Activated CD8-positive, alpha-beta T cell treated with anti-CD3 and anti-CD28 coated beads, Interleukin-2, amount 10 ng/mL, durations not matched to agents 7 days and 5 days (primary cell): Measurements from ENCODE around the gene FOXD4L1. TPM values are rescaled to one million over a fixed set of nuclear protein-coding genes. Genes with fewer than 3 reads are reported as not detected.
A peak's percentile ranks its signal among the peaks of the same experiment; 100 is the strongest.
"Not testable (repeated sequence)": the region's sequence is repeated elsewhere in the genome, so short reads cannot be mapped to it uniquely, and the experiment has no call there.

ENCODE experiments used
- ATAC-seq: fragments of 150-1000 bp; cut with Tn5 transposase; one replicate; pipeline ENCODE4 v1.10.0; 2021; ENCODE audit warnings: moderate library complexity
- CTCF ChIA-PET: fragments of 350-600 bp; sonication (Branson Sonifier 250); formaldehyde crosslinking; loops from one replicate; lab custom pipeline; 2021; ENCODE audit warnings: antibody characterized with exemption; lab: Charles Lee
- POLR2A ChIA-PET: fragments of 350-600 bp; sonication (Branson Sonifier 250); formaldehyde crosslinking; loops from one replicate; lab custom pipeline; 2021; ENCODE audit warnings: antibody characterized with exemption; lab: Charles Lee
- DNase-seq: peaks from one replicate; pipeline ENCODE4 v3.0.0-alpha.2; 2020
- H3K27ac Mint-ChIP-seq: one replicate; pipeline ENCODE4 v1.8.0; 2021; ENCODE audit warnings: mild to moderate bottlenecking, mixed read lengths
- H3K27me3 Mint-ChIP-seq: one replicate; pipeline ENCODE4 v1.8.0; 2021; ENCODE audit warnings: low read depth, mixed read lengths
- H3K36me3 Mint-ChIP-seq: one replicate; pipeline ENCODE4 v1.8.0; 2021; ENCODE audit warnings: low read depth, mixed read lengths
- H3K4me1 Mint-ChIP-seq: one replicate; pipeline ENCODE4 v1.8.0; 2021; ENCODE audit warnings: low read depth, mixed read lengths
- H3K4me3 Mint-ChIP-seq: one replicate; pipeline ENCODE4 v1.8.0; 2021; ENCODE audit warnings: mild to moderate bottlenecking, mixed read lengths
- H3K9me3 Mint-ChIP-seq: one replicate; pipeline ENCODE4 v1.8.0; 2022; ENCODE audit warnings: mixed read lengths; ENCODE audit not compliant: insufficient read depth
- total RNA-seq, 2 experiments: library from RNA; stranded (reverse); gene quantifications; one replicate each; pipeline ENCODE4 v1.2.3, GENCODE V29; 2021

Gene FOXD4L1
- total RNA-seq = under 1 TPM; 0.21 to 0.29 TPM

DNA sequence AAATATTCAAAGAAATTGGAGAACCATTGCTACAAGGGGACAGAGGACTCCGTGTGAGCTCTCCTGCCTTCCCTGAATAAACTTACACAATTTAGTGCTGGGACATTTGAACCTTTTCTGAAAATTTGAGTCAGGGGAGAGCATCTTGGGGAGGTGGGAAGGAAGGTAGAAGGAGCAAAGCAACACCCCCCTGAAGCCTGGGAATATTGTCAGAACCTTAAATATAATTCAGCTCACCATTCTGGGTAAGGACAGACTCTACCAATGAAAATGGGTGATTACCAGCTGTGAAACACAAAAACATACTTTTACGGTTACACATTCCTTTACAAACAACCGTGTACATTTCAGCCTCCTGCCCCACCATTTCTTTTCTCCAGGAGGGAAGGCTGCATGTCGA, at the start of gene FOXD4L1:
FOXD4L1 (plus strand) TSS at position 301 of the 400 bp plus-strand sequence. CDS start 592 bp downstream, outside the sequence.
- ATAC-seq, POLR2A ChIA-PET, H3K9me3 Mint-ChIP-seq, CTCF ChIA-PET, DNase-seq, H3K36me3 Mint-ChIP-seq, H3K27ac Mint-ChIP-seq: not testable (repeated sequence)
- Mint-ChIP-seq H3K4me3 (peak within 1 kb of the TSS; percentile 43), H3K27me3 (peaks cover 24% of the 10 kb centered on the region), H3K4me1 (peaks cover 26% of the 10 kb centered on the region)

GRCh38 chr2:113465770-113466169, 32.7 kb upstream of the FOXD4L1 start:
- H3K27ac Mint-ChIP-seq, H3K4me3 Mint-ChIP-seq, DNase-seq, CTCF ChIA-PET, ATAC-seq, H3K27me3 Mint-ChIP-seq, POLR2A ChIA-PET, H3K4me1 Mint-ChIP-seq, H3K36me3 Mint-ChIP-seq, H3K9me3 Mint-ChIP-seq: not testable (repeated sequence)

- H3K27me3 Mint-ChIP-seq, H3K27ac Mint-ChIP-seq, POLR2A ChIA-PET, DNase-seq, H3K4me3 Mint-ChIP-seq, ATAC-seq, H3K4me1 Mint-ChIP-seq, CTCF ChIA-PET, H3K9me3 Mint-ChIP-seq: not testable (repeated sequence)
- peaks cover 23% of the 10 kb centered on the region for H3K36me3 Mint-ChIP-seq
Observed at GRCh38 chr2:113476688-113477368, 21.6 kb upstream of the FOXD4L1 start.

DNA sequence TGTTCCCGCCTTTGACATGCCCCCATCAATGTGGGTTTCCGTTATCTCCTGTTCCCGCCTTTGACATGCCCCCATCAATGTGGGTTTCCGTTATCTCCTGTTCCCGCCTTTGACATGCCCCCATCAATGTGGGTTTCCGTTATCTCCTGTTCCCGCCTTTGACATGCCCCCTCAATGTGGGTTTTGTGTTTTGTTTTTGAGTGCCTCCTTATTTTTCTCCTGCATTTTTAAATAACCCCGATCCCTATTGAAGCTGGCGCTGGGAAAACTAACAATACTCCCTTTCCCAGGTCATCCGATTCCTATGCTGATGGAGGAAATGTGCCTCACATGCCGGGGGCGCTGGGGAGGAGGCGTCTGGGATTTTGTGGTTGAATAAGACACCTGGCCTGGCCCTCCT, 1.9 kb upstream of the FOXD4L1 start:
- ATAC-seq, H3K36me3 Mint-ChIP-seq, H3K27ac Mint-ChIP-seq, H3K4me3 Mint-ChIP-seq, DNase-seq, CTCF ChIA-PET, POLR2A ChIA-PET, H3K9me3 Mint-ChIP-seq: not testable (repeated sequence)
- peaks cover 15% of the 10 kb centered on the region for H3K4me1 Mint-ChIP-seq
- H3K27me3 Mint-ChIP-seq = peaks cover 13% of the 10 kb centered on the region

GRCh38 chr2:113499019-113499885, 787 bp downstream of the FOXD4L1 start:
- ATAC-seq, H3K36me3 Mint-ChIP-seq, DNase-seq, H3K9me3 Mint-ChIP-seq, POLR2A ChIA-PET, CTCF ChIA-PET, H3K27ac Mint-ChIP-seq: not testable (repeated sequence)
- Mint-ChIP-seq H3K27me3 (peaks cover 28% of the 10 kb centered on the region), H3K4me1 (peaks cover 28% of the 10 kb centered on the region), H3K4me3 (peak overlapping the region; percentile 43)

DNA sequence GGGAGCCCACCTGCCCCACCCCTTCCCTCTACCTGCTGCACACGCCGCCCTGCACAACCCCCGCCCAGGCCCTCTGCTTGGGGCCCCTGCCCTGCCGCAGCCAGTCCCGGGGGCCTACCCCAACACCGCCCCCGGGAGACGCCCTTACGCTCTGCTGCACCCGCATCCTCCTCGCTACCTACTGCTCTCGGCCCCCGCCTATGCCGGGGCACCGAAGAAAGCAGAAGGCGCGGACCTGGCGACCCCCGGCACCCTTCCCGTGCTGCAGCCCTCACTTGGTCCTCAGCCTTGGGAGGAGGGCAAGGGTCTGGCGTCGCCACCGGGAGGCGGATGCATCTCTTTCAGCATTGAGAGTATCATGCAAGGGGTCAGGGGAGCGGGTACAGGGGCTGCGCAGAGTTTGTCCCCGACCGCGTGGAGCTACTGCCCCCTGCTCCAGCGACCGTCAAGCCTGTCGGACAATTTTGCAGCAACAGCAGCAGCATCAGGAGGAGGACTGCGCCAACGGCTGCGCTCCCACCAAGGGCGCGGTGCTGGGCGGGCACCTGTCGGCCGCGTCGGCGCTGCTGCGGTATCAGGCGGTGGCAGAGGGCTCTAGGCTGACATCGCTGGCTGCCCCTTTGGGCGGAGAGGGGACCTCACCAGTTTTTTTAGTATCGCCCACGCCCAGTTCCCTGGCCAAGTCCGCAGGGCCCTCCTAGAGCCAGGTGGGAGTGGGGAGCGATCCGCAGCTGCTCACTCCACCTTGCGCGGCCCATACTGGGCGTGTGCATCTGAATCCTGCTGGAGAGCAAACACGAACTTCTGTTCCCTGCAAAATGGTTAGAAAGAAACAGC, 1.6 kb downstream of the FOXD4L1 start:
- POLR2A ChIA-PET, DNase-seq, CTCF ChIA-PET, H3K36me3 Mint-ChIP-seq, H3K27ac Mint-ChIP-seq, H3K9me3 Mint-ChIP-seq: not testable (repeated sequence)
- peak; percentile 24 for ATAC-seq
- peaks cover 29% of the 10 kb centered on the region for H3K4me1 Mint-ChIP-seq
- peak overlapping the region; percentile 54 for H3K4me3 Mint-ChIP-seq
- peaks cover 29% of the 10 kb centered on the region for H3K27me3 Mint-ChIP-seq

DNA sequence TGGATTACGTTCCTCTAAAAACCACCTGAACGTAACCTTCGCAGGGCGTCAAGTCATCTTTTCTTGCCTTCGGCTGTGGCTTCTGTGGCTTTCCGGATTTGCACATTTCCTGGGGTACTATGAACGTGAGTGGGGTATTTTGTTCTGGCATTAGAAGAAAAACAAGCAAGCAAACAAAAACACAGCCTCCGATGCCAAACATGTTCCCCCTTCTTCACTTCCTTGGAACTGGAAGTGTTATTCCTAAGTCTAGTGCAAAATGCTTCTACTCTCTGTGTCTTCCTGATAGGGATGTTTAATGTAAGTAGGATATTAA, 2.2 kb downstream of the FOXD4L1 start:
- Mint-ChIP-seq H3K4me3 (peak overlapping the region; percentile 54), H3K27me3 (peaks cover 29% of the 10 kb centered on the region), H3K4me1 (peaks cover 29% of the 10 kb centered on the region)
- peak; percentile 46 for DNase-seq
- H3K36me3 Mint-ChIP-seq, ATAC-seq, H3K9me3 Mint-ChIP-seq, CTCF ChIA-PET, POLR2A ChIA-PET, H3K27ac Mint-ChIP-seq: not testable (repeated sequence)

DNA sequence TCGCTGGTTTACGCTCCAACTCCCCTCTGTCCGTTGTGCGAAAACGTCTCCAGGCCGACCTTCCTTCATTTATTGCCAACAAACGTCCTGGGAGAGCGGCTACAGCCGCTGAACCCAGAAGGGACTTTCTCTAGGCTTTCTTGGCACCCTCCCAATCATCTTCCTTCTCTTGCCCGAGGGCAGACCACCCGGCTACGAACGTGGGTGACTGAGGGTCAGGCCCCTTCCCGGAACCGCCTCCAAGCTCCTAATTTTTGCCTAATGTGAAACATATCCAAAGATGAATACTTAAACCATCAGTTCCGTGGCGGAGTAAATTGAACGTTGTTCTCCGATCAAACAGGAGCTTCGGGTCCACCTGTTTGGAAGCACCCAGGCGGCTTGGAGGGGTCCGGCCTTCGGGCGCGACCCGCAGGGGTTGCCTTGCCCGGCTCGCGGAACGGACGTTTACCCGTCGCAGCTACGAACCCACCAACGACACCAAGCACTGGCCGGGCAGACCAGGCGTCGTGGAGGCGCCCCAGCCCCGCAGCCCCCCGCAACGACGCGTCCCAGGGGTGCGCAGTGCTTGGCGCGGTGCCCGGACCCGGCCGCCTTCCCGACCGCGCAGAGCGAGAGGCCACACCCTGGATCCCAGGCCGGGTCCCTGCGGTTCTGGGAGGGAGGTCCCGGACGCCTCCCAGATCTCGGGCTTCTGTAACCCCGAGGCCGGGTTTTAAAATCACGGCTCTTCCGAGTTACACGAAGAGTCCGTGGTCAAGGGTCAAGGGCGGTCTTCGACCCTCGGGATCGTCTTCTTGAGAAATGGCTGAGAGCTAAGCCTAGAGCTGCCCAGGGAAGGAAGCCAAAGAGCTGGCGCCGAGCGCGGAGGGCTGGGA, 4.0 kb downstream of the FOXD4L1 start:
- POLR2A ChIA-PET, H3K36me3 Mint-ChIP-seq, CTCF ChIA-PET, DNase-seq, H3K9me3 Mint-ChIP-seq: not testable (repeated sequence)
- peak overlapping the region; percentile 4 for H3K27ac Mint-ChIP-seq
- ATAC-seq = peak; percentile 29
- peaks cover 32% of the 10 kb centered on the region for H3K27me3 Mint-ChIP-seq
- peak overlapping the region; percentile 66 for H3K4me3 Mint-ChIP-seq
- peaks cover 29% of the 10 kb centered on the region for H3K4me1 Mint-ChIP-seq

DNA sequence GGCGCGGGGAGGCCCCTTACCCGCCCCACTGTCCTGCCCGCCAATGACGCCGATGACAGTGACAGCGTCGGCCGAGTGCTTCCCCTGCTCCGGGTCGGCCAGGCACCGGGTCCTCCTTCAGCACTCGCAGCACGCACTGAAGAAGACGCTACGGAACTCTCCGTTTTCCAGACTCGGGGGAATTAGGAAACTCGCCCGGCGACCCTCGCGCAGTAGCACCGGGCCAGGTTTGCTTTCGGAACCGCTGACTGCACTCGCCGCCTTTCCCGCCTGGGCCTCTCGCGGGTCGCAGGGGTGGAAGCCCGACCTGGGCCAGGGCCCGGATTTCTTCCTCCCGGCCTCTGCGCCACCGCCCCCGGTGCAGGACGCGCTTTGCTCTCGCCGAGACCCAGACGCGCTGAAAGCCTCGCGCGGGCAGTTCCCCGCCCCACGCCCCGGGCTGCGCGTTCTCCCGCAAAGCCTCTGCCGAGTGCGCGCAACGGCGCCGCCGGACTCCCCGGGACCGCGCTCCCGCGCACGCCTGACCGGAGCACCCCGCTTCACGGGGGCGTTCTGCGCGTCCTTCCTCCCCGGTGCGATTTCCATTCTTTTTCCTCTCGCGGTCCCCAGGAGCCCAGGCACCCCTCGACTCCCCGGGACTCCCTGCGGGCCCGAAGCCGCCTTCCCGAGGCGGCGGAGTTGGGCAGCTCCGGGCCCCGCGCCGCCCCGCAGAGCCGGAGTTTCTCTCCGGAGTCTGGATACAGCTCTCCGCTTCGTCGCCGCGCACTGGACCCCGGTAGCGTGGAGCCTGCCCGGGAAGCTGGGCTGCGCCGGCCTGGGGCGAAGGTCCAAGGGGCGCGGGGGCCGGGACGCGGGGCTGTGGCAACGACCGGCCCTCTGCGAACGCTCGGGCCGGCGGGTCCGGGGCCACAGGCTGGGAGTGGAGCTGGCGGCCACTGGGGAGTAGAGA, 4.9 kb downstream of the FOXD4L1 start:
- peak; percentile 50 for DNase-seq
- Mint-ChIP-seq H3K4me3 (peak overlapping the region; percentile 66), H3K4me1 (peaks cover 29% of the 10 kb centered on the region), H3K27ac (peak overlapping the region; percentile 49), H3K27me3 (peaks cover 35% of the 10 kb centered on the region)
- CTCF ChIA-PET, H3K9me3 Mint-ChIP-seq, POLR2A ChIA-PET, H3K36me3 Mint-ChIP-seq: not testable (repeated sequence)
- peak; percentile 72 for ATAC-seq

DNA sequence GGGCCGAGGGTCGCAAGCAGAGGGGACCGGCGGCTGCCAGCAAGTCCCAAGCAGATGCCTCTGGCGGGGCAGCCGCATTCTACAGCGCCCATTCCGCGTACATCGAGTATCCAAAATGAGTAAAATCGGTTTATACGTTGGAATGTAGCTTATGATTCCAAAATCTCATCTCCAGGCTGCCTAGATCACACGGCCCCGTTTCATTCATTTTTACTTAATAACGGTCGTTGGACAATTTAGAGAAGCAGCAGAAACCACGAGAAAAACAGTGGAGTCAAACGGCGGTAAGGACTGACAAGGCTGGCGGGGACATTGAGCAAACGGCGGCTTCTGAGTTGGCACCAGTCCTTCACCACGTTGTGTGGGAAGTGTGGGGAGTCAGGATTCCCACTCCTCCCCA, 5.6 kb downstream of the FOXD4L1 start:
- POLR2A ChIA-PET, ATAC-seq, DNase-seq, CTCF ChIA-PET, H3K9me3 Mint-ChIP-seq, H3K36me3 Mint-ChIP-seq, H3K27ac Mint-ChIP-seq: not testable (repeated sequence)
- Mint-ChIP-seq H3K4me1 (peaks cover 26% of the 10 kb centered on the region), H3K4me3 (peak overlapping the region; percentile 49), H3K27me3 (peaks cover 30% of the 10 kb centered on the region)
